Esophagus muscularis mucosa (tissue), 3 donors: ENCODE data around the gene MYRIP.

Experiments used
- EP300 ChIP-seq: sonication (generic); formaldehyde crosslinking; IDR thresholded peaks from one replicate; pipeline ENCODE4 v1.6.1; 2017; ENCODE audit warnings: antibody characterized with exemption
- TF ChIP-seq, protein P1 (sequence below), 3 experiments: fragments of 200-600 bp in 2 of 3; fragments of 450-650 bp in 1 of 3; sonication (generic) in 2 of 3; IDR thresholded peaks; one replicate each; pipeline ENCODE4 v1.5.1; 2017 to 2019; ENCODE audit warnings: antibody characterized with exemption in 3 of 3, mild to moderate bottlenecking in 2 of 3, moderate library complexity in 1 of 3

DNA sequence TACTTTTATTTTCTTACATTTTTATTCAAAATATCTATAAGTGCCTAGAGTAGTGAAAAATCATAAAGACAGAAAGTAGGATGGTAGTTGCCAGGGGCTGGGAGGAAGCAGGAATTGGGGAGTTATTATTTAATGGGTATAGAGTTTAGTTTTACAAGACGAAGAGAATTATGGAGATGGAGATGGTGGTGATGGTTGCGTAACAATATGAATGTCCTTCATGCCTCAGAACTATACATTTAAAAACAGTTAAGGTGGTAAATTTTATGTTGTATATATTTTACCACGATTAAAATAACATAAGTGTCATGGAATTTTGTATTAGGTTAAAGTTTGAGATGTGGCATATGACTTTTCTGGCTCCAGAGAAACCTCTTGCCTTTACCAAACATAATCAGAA lies 171.4 kb downstream of the MYRIP start:
- TF ChIP-seq EP300: no peak
- TF ChIP-seq, protein P1, sequence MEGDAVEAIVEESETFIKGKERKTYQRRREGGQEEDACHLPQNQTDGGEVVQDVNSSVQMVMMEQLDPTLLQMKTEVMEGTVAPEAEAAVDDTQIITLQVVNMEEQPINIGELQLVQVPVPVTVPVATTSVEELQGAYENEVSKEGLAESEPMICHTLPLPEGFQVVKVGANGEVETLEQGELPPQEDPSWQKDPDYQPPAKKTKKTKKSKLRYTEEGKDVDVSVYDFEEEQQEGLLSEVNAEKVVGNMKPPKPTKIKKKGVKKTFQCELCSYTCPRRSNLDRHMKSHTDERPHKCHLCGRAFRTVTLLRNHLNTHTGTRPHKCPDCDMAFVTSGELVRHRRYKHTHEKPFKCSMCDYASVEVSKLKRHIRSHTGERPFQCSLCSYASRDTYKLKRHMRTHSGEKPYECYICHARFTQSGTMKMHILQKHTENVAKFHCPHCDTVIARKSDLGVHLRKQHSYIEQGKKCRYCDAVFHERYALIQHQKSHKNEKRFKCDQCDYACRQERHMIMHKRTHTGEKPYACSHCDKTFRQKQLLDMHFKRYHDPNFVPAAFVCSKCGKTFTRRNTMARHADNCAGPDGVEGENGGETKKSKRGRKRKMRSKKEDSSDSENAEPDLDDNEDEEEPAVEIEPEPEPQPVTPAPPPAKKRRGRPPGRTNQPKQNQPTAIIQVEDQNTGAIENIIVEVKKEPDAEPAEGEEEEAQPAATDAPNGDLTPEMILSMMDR (IDR thresholded peaks at IDR 0.05): no peak
